ENCODE measurements around the gene VCAN.

DNA sequence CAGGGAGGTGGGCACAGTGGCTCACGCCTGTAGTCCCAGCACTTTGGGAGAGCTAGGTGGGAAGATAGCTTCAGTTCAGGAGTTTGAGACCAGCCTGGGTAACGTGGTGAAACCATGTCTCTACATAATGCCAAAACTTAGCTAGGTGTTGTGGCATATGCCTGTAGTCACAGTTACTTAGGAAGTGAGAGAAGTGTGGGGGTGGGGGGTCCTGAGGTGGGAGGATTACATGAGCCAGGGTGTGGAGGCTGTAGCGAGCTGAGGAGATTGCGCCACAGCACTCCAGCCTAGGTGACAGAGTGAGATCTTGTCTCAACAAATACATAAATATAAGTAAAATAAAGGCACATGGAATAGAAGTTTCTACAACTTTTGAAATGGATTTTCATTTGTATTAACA is 23.1 kb downstream of the VCAN start:
- TF ChIP-seq POLR2A (IDR thresholded peaks at IDR 0.05), result no peak
- TF ChIP-seq CTCF (IDR thresholded peaks at IDR 0.05), result no peak
